Activated CD8-positive, alpha-beta memory T cell treated with anti-CD3 and anti-CD28 coated beads for 48 hours (primary cell): ENCODE data around the gene CALR3.
A peak's percentile ranks its signal among the peaks of the same experiment; 100 is the strongest.
"Not testable (repeated sequence)": the region's sequence is repeated elsewhere in the genome, so short reads cannot be mapped to it uniquely, and the experiment has no call there.

Experiments used
- DNase-seq, 3 experiments: peaks; one replicate each; pipeline ENCODE4 v3.0.0-alpha.2; 2020; ENCODE audit warnings: low read depth in 2 of 3, low spot score in 2 of 3

CALR3 gene

DNA sequence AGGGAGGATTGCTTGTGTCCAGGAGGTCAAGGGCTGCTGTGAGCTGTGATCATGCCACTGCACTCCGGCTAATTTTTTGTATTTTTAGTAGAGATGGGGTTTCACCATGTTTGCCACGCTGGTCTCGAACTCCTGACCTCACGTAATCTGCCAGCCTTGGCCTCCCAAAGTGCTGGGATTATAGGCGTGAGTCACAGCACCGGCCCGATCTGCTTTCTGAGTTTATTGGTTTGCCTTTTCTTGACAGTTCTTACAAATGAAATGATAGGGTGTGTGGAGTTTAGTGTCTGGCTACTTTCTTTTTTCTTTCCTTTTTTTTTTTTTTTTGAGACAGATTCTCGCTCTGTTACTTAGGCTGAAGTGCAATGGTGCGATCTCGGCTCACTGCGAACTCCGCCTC is 1.1 kb upstream of the CALR3 start:
- no peak for DNase-seq

DNA sequence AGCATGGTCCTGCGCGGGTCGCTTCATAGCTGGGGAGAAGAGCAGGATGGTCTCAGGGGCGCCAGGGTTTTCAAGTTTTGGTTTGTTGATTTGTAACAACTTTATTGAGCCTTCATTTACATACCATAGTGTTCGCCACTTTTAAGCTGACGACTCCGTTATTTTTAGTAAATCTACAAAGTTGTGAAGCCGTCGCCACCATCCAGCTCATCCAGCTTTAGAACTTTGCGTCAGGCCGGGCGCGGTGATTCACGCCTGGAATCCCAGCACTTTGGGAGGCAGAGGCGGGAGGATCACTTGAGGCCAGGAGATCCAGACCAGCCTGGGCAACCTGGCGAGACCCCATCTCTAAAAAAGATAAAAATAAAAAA is 631 bp upstream of the CALR3 start:
- DNase-seq, result no peak

DNA sequence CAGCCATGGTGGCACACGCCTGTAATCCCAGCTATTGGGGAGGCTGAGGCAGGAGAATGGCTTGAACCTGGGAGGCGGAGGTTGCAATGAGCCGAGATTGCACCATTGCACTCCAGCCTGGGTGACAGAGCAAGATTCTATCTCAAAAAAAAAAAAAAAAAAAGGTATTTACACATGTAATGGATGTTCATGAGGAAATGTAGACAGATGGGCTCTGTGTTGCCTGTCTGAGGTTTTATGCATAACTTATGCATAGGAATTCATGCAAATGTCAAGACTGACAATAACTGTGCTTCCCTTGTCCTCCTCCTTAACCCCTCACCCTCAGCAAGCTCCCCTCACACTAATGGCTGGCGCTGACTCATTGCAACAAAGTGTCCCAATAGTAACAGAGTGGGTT is 9.5 kb downstream of the CALR3 start:
- DNase-seq, result not testable (repeated sequence)

DNA sequence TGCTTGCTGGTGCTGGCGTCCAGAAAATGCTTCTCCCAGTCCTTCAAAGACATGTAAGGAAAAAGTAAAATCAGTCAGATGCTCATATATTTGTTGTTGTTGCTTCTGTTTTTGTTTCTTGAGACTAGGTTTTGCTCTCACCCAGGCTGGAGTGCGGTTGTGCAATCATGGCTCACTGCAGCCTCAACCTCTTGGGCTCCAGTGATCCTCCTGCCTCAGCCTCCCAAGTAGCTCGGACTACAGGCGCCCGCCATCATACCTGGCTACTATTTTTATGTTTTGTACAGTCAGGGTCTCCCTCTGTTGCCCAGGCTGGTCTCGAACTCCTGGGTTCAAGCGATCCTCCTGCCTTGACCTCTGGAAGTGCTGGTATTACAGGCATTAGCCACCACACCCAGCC is 13.2 kb downstream of the CALR3 start:
- no peak for DNase-seq

DNA sequence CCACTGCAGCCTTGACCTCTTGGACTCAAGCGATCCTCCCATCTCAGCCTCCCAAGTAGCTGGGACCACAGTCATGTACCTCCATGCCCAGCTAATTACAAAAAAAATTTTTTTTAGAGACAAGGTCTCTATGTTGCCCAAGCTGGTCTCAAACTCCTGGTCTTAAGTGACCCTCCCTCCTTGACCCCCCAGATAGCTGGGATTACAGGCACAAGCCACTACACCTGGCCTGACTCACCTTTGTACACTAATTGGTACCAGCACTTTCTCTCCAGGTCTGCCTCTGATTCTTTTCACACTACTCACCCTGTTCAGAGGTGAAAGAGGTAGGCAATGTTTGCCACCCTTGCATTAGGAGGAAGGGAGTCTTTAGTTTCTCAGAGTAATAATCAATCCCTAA is 18.7 kb downstream of the CALR3 start:
- DNase-seq, result no peak

DNA sequence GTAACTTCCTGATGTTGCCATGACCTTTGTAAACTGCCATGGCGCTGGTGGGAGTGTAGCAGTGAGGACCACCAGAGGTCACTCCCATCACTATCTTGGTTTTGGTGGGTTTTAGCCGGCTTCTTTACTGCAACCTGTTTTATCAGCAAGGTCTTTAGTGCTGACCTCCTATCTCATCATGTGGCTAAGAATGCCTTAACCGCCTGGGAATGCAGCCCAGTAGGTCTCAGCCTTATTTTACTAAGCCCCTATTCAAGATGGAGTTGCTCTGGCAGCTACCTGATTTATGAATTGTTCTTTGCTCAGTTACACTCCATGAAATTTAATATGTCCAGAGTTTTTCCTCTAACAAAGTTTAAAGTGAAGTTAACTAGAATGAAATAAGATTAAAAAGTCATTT is 19.6 kb downstream of the CALR3 start:
- no peak for DNase-seq

DNA sequence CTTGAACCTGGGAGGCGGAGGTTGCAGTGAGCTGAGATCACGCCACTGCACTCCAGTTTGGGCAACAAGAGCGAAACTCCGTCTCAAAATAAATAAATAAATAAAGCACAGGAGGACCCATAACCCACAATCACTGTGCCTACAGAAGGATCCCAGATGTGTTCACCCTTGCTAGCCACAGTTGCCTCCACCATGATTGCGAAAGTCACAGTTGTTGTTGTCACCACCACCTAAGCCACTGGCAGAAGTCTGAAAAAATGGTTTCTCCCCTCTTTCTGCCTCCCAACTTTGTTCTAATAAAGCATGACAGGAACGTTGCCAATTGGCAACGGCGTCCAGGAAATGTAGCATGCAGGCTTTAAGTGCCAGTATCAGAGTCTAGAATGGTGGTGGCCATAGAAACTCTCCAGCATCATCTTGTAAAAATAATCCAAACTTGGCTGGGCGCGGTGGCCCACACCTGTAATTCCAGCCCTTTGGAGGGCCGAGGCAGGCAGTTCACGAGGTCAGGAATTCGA is 22.0 kb downstream of the CALR3 start:
- DNase-seq, result no peak

DNA sequence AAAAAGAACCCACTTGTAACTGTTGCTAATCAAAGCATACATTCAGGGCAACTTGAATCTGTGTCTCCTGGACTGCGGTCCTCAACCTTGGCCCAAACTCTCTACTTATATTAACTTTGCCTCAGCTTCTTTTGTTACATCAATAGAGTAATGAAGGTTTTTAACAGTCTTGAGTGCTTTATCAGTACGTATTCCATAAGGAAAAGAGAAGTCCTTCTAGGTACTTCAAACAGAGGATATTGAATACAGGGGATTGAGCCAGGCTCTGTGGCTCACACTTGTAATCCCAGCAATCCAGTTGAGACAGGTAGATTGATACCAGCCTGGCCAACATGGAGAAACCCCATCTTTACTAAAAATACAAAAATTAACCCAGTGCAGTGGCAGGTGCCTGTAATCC is 23.0 kb downstream of the CALR3 start:
- no peak for DNase-seq

DNA sequence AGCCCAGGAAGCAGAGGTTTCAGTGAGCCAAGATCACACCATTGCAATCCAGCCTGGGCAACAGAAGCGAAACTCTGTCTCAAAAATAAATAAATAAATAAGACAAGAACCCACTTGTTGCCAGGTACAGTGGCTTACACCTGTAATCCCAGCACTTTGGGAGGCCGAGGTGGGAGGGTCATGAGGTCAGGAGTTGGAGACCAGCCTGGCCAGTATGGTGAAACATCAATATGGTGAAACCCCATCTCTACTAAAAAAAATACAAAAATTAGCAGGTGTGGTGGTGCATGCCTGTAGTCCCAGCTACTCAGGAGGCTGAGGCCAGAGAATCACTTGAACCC is 23.4 kb downstream of the CALR3 start:
- DNase-seq, result not testable (repeated sequence)

DNA sequence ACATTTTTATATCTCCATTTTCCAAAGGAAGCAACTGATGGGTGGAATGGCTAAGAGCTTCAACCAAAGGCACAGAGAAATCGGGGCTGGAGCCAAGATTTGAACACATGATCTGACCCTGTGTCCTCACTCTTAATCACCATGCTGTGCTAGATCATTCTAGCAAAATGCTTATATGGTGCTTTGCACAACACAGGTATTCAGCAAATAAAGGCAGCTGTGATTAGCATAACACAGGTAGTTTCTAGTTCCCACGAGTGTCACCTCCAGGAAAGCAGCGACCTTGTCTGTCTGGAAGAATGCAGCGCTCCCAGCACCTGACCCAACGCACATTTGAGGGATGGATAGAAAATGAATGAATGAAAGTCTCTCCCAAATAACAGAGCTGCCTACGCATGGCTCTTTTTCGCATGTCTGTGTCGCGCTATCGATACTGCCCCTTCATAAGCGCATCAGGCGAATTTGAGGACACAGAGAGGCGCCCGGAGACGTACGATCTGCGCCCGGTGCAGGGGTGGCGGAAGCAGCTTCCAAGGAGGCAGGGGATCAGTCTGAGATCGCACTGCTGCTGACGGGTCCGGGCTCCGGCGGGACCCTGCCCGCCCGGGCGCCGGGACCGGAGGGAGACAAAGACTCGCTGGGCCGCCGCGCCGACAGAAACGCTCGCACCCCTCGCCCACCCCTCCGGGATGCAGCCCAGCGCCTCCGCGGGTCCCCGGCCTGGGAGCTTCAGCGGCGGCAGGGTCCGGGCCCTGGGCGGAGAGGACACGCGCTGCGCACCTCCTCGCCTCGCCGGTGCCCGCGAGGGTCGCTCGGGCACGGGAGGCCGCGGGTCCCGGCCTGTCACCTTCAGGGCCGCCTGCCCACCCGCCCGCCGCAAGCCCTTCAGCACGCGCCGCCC is 24.8 kb downstream of the CALR3 start:
- DNase-seq, result peak in 1 of 3 experiments; percentile 19

DNA sequence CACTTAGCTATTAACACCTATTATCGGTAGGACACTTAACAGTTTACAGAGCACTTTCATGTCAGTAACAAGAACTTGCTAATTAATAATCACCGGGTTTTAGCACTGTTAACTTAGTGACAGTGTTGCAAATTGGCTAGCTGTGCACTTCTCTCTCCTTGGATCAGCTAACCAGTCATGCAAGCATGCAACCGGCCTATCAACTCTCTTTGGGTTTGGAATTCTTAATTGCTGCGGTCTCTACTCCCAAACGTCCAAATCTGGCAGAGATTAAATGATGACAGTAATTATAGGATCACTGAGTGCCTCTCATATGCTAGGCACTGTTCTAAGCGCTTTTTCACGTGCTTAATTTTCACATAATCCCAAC is 25.4 kb downstream of the CALR3 start:
- DNase-seq, result no peak

DNA sequence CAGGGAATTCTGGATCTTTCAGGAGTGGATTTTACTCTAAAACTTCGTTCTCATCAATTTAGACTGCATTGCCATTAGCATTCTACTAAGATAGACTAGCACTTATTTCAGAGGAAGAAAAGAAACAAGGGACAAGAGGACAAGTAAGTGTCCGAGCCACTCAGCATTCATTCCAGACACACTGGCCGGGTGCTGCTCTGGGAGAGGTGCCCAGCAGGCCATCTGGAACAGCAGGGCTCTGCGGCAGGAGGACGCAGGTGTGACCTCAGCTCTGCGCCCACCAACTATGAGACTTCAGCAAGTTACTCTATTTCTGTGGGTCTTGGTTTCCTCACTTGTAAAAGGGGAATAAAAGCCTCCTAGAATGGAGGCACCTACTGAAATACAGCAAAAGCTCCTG is 28.4 kb downstream of the CALR3 start:
- no peak for DNase-seq

DNA sequence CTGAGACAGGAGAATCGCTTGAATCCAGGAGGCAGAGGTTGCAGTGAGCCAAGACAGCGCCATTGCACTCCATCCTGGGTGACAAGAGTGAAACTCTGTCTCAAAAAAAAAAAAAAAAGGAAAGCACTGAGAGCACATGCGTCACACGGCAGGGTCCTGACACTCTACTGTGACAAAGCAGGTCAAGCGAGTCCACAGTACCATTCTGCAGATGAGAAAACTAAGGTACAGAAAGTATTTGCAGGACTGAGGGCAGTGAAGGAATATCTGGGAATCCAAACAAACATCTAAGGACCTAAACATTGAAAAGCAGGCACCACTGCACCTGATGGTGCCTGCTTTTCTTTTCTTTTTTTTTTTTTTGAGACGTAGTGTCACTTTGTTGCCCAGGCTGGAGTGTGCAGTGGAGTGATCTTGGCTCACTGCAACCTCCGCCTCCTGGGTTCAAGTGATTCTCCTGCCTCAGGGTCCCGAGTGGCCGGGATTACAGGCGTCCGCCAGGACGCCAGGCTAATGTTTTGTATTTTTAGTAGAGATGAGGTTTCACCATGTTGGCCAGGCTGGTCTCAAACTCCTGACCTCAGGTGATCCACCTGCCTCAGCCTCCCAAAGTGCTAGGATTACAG is 29.1 kb downstream of the CALR3 start:
- DNase-seq, result not testable (repeated sequence)

DNA sequence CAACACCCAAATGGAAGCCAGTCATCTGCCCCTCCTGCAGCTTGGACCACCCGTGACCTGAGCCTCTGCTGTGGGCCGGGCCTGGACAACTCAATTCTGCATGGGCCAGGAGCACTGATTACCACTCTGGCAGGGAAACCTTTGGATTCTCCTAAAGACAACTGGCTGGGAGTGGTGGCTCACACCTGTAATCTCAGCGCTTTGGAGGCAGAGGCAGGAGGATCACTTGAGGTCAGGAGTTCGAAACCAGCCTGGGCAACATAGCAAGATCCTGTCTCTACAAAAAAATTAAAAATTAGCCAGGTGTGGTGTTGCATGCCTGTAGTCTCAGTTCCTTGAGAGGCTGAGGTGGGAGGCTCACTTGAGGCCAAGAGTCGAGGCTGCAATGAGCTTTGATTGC is 30.7 kb downstream of the CALR3 start:
- DNase-seq, result no peak

DNA sequence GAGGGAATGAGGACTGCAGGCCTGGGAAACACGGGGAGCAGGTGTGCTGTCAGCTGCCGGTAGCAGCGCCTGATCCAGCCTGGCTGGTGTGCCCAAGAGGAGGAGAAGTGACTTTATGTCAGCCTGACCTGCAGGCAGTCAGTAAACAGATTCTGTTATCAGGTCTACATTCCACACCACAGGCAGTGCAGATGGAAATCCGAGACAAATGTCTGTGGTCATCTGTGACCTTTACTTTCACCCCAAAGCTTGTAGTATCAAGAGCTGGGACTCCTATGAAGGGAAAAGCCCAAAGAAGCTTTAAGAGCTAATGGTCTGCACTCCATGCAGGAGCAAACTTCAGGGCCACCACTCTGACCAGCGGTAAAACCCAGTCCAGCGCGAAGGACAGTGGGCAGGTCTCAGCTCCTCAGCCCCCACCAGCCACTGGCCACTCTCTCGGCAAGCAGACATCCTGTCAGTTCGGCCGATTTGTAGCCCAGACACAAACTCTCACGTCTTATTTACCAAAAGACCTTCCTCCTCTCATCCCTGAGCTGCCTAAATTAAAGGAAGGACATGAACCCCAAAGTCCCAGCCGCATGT is 31.9 kb downstream of the CALR3 start:
- no peak for DNase-seq

DNA sequence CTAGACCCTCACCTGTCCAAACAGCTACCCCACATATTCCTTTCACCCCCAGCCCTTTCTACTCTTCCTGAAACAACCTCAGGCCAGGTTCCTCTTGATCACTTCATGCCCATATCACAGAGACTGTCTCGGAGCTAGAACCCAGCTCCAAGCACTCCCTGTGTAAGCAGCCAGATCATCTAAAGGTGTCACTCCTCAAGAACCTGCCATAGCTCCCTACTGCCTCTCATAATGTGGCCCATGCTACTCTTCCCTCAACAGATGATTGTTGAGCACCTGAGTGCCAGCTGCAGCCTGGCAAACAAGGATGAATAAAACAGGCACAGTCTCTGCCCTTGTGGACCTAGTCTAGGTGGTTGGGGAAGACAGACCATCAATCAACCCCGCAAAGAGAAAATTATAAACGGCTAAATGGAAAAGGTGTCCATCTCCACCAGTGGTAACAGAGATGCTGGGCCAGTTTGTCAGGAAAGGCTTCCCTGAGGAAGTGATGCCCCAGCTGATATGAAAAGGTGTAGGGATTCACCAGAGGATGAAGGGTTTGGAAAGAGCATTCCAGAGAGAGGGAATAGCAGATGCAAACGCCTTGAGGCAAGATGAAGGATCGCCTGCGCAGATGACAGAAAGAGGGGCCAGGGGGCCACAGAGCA is 32.5 kb downstream of the CALR3 start:
- no peak for DNase-seq

DNA sequence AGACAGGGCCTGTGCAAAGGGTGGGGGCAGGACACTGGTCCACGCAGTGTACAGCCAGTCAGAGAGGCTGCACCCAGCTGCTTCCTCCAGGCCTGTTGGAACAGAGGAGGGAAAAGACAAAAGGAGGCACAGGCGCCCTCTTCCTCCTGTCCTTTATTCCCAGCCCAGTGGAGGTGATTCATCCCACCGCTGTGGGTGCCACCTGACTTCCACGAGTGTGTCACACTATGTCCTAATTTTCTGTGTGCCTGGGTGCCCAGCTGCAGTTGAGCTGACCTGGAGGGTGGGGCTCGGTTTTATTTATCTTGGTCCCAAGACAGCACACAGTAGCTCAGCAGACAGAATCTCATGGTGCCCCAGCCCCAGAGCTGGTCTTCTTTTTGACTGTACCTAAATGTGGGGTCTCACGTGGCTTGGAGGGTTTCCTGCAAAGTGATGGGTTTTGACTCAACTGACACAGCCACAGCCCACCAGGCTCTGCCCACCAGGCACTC is 33.2 kb downstream of the CALR3 start:
- DNase-seq, result no peak

DNA sequence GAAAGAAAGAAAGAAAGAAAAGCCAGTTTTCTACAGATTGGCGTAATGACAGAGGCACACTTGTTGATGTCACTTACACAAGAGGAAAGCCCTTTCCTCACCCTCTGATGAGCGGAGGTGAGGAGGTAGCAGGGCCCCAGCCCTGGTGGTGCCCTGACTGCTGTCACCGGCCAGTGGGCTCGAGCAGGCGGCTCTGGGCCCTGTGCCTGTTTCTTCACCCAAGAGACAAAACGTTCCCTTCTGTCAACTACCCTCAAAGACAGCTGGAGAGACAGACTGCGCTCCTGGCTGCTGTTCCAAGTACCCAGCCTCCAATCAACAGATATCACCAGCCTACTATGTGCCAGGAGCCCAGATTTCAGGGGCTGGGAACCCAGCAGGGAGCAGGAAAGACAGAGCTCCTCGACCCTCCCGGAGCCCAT is 34.3 kb downstream of the CALR3 start:
- no peak for DNase-seq

DNA sequence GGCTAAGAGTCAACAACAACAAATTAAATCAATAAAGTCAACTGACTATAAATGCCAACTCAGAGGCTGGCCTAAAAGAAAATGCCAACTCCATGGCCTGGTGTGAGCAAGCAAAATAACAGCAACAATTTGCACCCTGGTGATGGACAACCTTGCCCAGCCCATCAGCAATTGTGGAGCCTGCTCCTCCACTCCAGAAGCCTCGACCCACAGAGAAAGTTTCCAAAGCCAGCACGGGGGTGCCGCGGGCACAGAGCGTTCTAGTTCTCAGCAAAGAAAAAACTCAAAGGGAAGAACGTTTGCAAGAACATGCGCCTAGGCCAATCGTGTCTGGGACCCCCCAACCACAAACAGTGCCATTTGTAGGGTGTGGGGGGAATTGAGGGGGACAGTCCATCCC is 35.5 kb downstream of the CALR3 start:
- DNase-seq, result no peak

DNA sequence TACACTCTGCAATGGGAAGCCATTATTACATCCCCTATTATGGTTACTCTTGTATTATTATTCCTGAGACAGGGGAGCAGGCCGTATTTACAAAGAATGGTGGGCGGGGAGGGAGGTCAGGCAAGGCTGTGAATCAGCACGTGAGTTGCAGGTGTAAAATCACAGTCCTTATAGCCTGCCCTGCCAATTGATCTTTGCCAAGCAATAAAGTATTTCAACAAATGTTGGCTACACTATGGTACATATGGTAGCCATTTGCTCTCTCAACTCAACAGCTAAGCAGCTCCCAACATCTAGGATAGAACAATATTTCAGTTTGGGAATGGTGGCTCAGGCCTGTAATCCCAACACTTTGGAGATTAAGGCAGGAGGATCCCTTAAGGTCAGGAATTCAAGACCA is 36.3 kb downstream of the CALR3 start:
- DNase-seq, result no peak
